IPS-NIHi11 (cell line): Measurements from ENCODE around the gene TMEM183A.

ENCODE experiments used
- DNase-seq: peaks from one replicate; pipeline ENCODE4 v3.0.0; 2012; ENCODE audit warnings: mixed read lengths, low spot score

Gene TMEM183A

GRCh38 chr1:203046984-203047630 lies 39.9 kb downstream of the TMEM183A start:
- DNase-seq: no peak

DNA sequence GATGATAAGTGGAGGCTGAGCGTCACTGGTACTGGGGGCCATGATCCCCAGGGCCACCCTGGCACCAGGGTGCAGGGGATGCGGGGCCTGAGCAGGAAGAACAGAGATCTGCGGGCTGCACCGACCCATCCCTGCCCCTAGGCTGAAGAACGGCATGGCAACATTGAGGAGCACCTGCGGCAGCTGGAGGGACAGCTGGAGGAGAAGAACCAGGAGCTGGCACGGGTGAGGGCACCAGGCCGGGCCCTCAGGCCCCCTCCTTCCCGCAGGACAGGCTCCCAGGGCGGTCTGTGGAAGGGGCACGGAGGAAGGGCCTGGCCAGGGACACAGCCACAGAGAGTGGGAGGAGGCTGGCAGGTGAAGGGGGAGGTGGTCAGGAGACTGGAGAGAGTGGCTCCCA lies 40.9 kb downstream of the TMEM183A start:
- no peak for DNase-seq

GRCh38 chr1:203048555-203049051 lies 41.4 kb downstream of the TMEM183A start:
- DNase-seq: peak; percentile 95

GRCh38 chr1:203049077-203049476 lies 41.9 kb downstream of the TMEM183A start:
- DNase-seq: no peak

GRCh38 chr1:203049576-203050180 lies 42.5 kb downstream of the TMEM183A start:
- DNase-seq: no peak

DNA sequence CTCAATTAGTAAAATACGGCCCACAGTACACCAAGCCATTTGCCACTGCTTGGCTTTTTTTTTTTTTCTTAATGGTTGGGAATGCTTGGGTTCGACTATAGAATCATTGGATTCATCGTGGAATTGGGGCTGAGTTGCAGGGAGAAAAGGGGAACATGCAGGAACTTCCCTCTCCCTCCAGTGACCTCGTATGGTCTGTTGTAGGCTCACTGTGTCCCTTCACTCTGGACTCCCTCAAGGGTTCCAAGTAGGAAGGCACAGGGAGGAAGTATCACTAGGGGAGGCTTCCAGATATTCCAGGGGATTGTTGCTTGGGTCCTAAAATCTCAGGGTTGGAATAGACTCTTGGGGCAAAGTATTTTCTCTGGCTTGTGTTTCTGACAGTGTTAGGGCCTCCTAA lies 43.7 kb downstream of the TMEM183A start:
- DNase-seq: no peak

DNA sequence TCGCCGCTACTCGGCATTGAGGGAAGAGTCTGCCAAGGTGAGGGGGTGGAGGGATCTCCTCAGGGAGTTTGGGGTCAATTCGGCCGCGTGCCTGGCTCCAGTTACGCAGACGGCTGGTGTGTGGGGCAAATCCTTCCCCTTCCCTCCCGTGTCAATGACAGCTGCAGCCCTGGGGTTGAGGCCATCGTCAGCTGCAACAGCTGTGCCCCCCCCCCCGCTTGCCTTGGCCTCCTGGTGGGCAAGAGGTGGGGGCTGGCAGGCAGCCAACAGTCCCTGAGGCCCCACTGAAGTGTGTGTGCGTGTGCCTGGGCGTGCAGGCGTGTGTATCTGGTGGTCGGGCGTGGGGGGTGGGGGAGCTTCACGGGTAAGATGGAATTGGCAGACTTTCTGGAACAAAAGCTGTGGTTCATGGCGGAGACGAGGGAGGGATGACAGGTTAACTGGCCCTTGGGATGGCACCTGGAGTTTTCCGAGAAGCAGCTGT lies 44.7 kb downstream of the TMEM183A start:
- DNase-seq: no peak

- DNase-seq: no peak
Measured at GRCh38 chr1:203052601-203053000, 45.4 kb downstream of the TMEM183A start.

DNA sequence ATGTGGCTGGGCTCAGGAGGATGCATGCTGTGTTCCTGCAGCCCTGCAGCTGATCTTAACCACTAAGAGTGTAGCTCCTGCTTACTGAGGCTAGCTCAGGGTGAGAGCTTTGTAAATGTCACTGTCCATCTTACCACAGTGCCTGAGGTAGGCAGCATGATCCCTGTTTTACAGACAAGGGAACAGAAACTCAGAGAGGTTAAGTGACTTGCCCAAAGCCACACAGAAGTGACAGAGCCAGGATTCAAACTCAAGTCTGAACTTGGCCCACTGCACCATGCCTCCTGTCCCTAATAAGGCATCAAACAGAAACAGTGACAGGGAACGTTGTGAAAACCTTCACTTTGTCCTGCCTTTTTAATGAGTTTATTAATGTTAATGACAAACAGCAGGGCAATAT lies 47.0 kb downstream of the TMEM183A start:
- DNase-seq: no peak

- no peak for DNase-seq
Measured at GRCh38 chr1:203054642-203055041, 47.5 kb downstream of the TMEM183A start.

DNA sequence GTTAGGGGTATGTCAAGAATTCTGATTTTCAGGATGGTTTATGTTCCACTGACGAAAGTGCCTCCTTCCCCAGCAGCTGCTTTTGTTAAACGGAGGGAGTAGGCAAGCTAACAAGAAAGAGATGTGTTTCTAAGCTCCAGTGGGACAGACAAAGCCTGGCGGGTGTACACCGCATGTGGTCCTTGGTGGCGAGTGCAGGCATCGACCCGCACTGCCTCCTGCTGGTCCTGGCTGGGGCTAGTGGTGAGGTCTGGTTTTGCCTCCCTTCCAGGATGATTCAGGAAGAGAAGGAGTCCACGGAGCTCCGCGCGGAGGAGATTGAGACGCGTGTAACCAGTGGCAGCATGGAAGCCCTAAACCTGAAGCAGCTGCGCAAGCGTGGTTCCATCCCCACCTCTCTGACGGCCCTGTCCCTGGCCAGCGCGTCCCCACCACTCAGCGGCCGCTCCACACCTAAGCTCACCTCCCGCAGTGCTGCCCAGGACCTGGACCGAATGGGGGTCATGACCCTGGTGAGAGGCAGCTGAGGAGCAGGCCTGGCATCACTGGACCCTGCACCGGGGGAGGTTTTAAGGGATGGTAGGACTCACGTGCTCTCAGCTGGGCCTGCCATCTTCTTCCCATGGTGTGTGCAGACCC lies 48.1 kb downstream of the TMEM183A start:
- peak; percentile 69 for DNase-seq

- DNase-seq: no peak
Measured at GRCh38 chr1:203056012-203056411, 48.8 kb downstream of the TMEM183A start.

GRCh38 chr1:203056516-203056915 lies 49.3 kb downstream of the TMEM183A start:
- DNase-seq: no peak

GRCh38 chr1:203057911-203058675 lies 50.9 kb downstream of the TMEM183A start:
- DNase-seq: no peak

DNA sequence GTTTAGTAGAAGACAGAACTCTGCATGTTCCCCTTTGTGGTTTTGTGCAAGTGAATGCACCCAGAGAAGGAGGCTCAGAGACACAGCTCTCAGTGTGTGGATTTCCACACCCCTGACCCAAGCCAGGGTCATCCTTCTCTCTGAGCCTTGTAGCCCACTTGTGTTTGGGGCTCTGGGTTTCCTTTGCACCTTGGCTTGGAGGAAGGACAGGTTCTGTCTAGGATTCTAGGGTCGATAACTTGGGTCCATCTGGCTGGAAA lies 51.4 kb downstream of the TMEM183A start:
- no peak for DNase-seq

DNA sequence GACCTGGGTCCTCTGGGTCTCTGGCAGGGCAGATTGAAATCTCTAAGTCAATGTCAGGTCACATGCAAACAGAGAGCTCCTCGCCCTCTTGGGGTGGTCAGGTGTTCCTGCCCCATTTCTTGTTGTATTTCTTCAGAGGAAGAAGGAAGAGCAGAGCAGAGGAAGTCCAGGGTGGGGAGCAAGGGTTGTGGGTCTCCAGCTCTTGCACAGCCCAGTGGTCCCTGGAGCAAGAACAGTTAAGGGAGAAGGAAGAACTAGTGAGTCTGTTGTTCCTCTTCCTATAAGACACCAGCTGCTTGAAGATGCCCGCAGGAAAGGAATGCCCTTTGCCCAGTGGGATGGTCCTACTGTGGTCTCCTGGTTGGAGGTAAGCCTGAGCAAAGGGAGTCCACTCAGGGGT lies 52.3 kb downstream of the TMEM183A start:
- DNase-seq: no peak

GRCh38 chr1:203060115-203060514 lies 52.9 kb downstream of the TMEM183A start:
- no peak for DNase-seq

- no peak for DNase-seq
Measured at GRCh38 chr1:203063287-203063686, 56.1 kb downstream of the TMEM183A start.

DNA sequence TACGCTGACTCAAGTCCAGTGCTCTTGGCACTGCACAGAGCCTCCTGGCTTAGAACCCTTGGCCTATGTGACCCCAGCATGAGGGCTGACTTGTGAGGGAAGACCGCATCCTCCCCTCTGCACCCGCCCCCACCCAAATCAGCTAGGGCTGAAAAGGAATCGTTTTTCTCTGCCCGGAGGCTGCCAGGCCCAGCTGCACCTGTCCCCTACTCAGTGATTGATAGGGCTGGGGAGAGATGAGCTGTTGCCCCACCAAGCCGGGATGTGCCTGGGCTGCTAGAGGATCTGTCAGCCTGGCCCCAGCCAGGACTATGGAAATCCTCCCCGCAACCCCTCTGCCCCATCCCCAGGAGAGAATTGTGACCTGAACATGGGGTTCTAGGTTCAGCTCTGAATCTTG lies 58.0 kb downstream of the TMEM183A start:
- DNase-seq: no peak

DNA sequence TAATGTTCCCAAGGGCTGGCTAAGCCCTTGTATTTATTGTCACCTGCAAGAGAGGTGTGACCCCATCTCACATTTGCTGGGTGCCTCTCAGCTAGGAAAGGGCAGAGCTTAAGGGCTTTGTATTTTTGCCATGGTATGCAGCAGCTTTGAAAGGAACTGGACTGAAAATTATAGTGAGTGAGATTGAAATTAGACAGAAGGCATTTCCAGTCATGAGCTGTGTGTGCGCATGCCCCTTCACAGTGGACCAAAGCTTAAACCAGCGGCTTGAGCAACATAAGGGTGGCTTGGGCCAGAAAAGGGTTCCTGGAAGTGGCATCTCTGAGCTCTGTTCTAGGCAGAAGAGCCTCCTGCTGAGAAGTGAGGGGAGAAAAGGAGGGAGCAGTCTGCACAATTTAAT lies 58.8 kb downstream of the TMEM183A start:
- no peak for DNase-seq

DNA sequence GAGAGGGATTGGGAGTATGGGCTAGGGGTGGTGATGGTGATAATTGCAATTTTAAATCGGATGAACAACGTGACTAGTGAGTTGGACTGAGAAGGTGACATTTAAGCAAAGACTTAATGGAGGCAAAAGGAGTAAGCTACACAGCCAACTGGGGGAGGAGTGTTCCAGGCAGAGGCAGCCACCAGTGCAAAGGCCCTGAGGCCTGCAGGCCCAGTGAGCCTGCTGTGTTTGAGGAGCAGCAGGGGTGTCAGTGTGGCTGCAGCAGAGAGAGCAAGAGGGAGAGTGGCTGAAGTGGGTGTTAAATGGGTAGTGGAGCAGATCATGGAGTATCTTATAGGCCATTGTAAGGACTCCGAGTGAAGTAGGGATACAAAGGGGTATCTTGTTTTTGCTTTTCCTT lies 59.8 kb downstream of the TMEM183A start:
- DNase-seq: no peak

DNA sequence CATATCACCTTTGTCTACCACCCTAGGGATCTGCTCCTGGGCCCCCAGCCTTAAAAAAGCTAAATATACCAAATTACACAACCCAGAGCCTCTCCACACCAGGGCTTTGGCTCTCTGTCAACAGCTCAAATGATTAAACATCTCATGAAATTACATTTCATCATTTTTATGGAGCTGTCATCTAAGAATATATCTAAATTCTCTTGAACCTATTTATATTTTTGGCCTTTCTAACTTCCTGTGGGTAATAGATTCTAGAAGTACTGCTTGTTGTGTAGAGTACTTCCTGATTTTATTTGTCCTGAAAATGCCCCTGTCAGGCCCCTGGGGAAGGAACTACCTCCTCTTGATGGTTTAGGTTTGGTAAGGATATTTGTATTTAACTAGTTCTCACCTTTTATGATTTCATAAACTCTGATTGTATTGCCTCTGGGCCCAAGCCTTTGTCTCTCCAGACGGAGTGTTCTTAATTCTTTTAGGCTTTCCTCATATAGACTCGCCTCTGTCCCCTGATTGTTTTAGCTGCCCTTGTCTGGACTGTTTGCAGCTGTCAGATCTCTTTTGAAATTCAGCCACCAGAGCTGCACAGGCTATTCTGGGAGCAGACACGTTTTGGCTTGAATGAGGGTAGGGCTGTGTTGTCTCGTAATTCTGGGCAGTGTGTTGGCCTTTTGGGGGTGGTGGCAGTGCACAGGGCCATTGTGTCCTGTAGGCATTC lies 62.0 kb downstream of the TMEM183A start:
- no peak for DNase-seq
